GM19324 (cell line): Measurements from ENCODE around the gene EPG5.
A peak's percentile ranks its signal among the peaks of the same experiment; 100 is the strongest.

ENCODE experiments used
- ATAC-seq: cut with Tn5 transposase; IDR thresholded peaks from one replicate; pipeline ENCODE4 v1.9.1; 2021; ENCODE audit warnings: mild to moderate bottlenecking, moderate library complexity; ENCODE audit not compliant: unreplicated experiment, low FRiP score

EPG5 gene

DNA sequence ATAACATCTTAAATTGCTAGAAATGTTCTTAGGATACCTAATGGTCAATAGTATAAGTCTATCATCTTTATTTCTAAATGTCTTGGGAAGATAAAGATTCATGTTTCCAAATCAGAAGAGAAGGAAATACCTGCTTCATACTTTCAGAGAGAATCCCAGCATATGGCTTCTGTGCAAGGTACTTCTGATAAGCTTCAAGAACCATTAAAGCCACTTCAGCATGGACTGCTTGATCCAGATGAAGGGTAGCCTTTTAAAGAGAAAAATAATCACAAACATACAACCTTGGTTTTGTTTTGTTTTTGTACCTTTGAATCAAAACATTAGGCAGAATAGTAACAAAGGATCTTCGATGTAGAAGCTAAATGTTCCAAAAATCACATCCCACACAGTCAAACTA is 44.0 kb downstream of the EPG5 start:
- ATAC-seq: no peak

DNA sequence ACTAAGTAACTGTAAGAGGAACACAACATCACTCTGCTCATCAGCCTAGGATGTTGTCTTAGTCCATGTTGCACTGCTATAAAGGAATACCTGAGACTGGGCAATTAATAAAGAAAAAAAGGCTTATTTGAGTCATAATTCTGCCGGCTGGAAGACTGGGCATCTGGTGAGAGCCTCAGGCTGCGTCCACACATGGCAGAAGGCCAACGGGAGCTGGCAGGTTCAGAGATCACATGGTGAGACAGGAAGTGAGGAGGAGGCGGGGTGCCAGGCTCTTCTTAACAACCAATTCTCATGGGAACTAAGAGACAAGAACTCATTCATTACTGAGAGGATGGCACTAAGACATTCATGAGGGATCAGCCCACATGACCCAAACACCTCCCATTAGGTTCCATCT is 46.8 kb downstream of the EPG5 start:
- ATAC-seq: no peak

DNA sequence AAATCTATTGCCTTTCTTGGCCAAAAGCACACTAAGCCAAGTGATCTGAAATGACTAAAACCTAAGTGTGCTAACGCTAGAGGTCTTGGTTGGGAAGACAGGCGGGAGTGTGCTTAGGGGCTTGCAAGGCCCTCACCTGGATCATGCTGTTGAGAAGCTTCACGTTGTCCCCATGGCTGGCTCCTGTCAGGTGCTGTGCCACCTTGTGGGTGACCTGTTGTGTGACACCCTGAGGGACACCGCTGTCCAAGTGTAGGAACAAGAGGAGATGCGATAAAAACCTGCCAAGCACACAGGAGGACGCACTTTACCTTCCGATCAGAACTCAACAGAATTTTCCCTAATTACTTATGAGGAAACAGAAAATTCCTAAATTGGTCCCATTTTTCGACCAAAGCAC is 50.8 kb downstream of the EPG5 start:
- no peak for ATAC-seq

DNA sequence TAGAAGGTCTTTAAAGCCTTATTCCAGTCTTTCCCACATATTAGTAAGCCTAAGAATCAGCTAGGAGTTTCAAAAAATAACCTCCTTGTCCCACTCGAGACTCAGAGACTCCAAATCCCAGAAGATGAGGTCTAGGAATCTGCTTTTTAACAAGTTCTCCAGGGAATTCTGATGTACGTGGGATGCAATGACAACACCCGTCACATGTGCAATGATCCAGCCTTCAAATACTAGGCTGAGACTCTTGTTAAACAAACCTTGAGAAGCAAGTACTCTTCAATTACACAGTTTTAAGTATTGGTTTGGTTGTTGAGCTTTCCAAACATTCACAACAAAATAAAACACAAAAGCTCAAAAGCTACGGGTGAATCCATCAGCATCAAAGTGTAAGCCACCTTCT is 53.9 kb downstream of the EPG5 start:
- no peak for ATAC-seq

DNA sequence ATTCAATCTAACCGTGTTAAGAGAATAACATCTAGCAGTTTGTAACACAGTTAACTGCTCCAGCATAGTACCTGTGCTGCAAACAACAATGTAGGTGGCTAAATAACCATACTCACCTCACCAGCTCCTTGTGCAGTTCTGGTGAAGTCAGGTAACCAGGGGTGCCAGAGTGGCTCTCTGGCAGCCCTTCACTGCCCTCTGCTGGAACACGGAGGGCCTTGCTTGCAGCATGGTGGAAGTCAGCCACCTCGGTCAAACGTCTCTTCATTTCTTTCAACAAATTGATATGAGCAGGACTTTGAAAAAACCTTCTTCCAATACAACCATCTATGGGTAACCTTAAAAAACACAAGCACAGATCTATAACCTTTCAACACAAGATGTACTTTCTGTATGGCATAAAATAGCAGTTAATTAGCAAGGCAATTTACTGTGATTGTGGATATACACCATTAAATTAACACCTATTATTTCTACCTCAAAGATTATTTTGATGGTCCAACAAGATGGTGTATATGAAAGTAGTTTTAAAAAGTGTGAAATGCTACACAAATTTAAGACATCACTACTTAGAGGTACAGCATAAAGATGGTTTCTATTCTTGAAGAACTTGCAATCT is 56.6 kb downstream of the EPG5 start:
- no peak for ATAC-seq

DNA sequence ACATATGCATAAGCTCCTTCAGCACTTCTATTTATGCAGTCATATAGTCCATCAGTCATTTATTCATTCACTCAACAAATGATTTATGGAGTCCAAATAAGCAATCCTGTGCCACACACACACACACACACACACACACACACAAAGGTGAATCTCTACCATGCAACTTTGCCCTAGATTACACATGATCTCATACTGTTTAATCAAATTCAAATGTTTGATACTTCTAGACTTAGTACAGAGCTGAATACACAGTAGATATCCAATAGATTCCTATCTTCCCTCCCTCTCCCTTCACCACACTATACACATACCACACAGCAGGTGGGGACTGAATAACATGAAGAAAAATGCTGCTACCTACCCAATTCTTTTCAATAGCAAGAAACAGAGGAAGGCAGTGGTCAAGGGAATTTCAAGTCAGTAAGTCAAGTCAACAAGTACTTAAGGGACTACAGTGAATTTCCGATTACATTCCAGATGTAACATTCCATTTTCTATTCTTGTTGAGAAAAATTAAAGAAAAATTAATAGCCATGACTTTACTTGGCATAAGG is 65.4 kb downstream of the EPG5 start:
- ATAC-seq: no peak

DNA sequence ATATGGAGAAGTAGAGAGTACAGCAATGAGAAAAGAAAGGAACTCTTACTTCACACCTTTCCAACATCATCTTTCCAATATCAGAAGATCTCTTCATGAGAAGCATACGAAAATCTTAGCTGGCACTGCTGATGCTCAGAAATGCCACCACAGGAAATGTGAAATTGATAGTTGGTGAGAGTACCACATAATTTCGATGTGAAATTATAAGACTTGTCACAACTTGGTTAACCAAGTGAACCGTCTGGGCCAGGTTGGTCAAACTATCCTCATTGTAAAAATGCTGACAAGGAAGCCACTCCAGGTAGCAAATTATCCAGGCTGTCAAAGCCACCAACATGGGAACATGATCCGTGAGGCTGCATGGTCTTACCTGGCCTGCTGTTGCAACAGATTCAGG is 66.5 kb downstream of the EPG5 start:
- no peak for ATAC-seq

DNA sequence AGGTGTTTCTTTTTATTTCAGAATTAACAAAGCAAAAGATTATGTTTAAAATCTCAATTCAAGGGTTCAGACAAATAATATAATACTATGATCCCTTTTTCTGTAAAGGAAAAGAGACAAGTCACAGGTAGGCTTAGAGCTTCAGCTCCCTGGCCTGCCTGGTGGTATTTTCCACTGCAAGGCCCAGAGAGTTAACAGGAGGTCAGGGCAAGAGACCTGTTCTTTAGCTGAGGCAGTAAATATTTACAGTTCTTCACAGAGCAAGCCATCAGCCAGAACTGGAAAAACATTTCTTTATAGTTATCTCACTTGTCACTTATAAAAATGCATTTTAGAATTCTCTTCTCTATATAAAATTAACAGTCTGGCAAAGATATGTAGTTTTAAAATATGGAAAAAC is 70.1 kb downstream of the EPG5 start:
- ATAC-seq: no peak

DNA sequence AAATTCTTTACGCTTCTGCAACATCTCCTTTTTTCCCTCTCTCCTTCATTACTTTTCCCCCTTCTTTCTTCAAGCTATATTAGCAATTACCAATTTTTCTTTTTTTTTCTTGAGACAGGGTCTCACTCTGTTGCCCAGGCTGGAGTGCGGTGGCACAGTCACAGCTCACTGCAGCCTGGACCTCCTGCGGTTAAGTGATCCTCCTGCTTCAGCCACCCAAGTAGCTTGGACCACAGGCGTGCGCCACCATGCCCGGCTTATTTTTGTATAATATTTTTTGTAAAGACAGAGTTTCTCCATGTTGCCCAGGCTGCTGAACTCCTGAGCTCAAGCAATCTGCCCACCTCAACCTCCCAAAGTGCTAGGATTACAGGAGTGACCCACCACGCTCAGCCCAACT is 70.7 kb downstream of the EPG5 start:
- ATAC-seq: no peak

DNA sequence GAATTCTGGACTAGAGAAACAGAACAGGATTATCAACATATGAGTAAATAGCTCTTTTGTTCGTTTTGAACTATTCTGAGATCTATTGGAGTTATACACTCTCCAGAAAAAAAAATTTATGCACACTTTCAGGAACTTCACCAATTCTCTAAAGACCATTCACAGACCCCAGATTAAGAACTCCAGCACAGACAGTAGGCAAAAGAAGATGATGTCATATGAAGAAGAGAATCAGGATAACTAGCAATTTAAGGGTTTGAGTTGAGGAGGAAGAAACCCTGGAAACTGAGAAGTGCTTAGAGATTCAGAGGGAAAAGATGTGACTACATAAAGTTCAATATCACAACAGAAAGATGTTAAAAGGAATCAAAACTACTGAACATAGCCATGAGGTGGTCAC is 71.8 kb downstream of the EPG5 start:
- ATAC-seq: no peak

DNA sequence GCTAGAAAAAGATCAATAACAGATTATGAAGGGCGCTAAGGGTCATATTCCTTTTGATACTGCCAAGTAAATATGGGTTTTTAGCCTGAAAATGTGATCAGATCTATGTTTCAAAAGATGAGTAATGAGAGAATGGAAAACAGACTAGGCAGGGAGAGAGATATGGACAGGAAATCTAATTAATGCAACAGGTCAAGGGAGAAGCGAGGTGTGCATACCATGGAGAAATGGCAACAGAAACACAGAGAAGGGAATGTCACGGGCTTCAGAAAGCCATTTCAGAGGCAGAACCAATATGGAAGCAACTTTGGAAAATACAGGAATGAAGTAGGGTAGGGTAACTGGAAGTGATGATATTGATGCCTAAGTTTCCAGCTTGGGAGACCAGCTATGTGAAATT is 72.3 kb downstream of the EPG5 start:
- no peak for ATAC-seq

DNA sequence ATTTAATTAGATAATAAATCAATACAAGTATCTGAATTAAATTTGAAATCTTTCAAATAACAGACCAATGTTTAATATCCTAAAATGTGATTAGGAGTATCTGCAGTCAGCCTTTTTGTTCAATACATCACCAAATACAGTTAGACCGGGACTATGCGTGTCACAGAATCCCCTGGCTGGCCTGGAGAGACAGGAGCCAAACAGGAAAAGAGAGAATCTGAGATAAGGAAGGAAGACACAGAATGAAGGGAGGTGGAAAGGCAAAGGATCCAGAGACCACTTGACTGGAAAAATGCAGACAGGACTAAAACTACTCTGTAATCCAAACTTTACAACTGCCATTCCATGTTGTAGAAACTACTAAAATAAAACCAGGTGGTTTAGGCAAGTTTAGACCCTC is 75.3 kb downstream of the EPG5 start:
- ATAC-seq: no peak

DNA sequence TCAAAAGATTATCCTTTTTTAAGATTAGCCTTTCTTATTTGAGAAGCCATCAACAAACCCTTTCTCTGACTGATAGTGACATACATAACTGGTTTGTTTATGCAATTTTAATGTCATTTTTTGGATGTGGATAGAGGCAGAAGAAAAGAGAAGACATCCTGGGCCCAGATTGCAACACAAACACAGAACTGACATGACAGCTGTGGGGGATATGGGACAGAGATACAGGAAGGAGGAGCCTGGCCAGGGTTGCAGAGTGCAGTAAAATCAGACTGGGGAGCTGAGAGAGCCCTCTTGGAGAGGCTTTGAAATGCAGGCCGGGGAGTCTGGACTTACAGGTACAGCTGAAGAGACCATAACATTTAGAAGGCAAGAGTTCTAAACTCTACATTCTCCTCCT is 76.5 kb downstream of the EPG5 start:
- ATAC-seq: no peak

DNA sequence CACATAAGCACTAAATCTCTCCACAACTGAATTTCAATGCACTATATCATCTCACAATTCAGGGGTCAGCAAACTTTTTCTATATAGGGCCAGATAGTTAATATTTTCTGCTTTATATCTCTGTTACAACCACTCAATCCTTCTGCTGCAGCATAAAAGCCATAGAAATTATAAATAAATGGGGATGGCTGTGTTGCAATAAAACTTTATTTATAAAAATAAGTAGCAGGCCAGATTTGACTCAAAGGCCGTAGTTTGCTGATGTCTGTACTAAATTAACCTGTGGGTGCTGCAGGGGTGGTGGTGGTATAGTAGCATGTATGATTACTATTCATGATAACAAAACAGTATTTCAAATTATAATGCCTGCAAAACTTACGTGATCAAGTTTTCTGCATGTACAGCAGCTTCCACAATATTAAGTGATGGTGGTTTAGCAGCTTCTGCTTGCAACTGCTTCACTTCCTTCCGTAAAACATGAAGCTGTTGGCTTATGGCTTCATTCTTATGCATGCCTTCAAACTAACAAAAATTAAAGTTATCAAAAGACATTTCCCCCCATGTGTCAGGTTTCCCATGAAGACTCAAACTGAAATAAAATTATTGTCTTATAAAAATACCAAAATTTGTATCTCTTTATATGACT is 77.6 kb downstream of the EPG5 start:
- ATAC-seq: no peak

DNA sequence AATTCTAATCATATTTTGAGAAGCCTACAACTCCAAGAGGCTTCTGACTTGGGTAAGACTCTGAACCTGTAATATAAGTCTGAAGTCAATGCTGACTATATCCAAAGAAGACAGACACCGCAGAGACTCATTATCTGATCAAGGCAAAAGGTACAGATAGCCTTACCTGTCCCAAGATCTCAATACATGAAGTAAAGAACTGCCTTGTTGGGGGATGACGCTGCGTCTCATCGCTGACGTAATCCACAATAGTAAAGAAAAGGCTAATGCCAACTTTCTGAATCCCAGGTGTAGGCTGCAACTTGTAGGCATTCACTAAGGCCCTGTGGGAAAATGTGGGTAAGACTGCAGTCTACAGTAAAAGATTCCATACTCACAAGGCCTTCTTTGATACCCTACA is 79.5 kb downstream of the EPG5 start:
- ATAC-seq: no peak

DNA sequence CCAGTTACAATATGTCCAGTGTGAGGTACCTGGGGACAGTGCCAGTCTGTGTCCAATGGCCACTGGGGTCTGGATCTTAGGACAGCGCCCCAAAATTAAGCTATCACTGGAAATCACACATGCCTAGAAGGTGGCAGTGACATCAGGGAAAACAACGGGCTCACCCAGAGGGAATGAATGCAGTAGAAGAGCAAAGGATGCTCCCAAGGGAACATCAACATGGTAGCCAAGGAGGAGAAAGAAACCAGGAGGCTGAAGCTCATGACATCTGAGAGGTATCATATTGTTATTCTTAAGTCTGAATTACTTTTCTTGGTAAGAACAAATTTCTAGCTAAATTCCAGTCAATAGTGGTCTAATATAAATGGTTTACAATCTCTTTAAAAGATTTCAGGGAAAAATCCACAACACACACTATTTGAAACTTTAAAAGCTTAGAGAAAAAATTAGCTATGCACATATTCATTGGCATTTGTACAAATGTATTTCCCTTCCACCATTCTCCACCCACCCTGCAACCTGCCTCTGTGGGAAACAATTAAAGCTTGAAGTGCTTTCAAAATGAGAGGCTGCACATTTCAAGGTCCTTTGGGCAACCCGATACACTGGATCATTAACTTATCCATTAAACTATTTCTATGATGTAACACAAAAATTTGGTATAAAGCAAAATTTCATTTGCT is 86.1 kb downstream of the EPG5 start:
- no peak for ATAC-seq

DNA sequence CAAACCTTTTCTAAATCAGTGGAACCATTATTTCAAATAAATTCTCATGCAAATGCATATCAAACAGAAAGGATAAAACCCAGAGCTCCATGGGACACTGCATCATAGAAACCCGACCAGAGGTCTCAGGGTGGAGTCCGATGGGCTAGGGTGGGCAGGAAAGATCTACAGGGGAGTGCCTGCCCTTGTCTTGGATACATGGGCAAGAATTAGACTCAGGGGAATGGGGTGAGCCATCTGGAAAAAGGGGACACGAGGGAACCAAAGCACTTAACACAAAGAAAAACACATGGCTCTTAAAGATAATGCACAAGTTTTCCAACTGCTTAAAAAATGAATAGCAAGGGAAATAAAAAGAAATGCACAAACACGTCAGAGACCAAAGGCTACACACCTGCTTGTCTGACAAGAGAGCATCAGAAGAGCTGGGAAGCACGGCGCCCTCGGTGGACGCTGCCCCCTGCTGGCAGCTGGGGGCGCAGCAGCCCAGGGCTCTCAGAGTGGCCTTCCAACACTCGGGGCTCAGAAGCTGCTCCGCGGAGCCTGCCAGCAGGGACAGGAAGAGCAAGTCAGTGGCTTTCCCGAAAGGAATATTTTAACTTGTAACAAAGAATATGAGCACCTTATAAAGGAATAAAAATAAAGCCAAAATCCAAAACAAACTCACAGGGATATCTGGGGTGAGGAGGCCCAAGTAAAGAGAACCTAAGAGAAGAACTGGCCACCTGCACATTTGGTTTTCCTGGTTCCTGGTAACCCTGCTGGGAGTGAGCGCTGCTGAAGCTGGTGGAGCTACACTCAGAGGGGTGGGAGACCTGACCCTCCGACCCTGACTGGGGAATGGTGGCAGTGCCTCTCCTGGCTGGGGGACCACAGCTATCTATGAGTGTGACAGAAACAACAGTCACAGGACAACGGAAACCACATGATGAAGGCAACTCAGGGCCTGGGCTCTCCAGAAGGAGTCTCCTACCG is 87.2 kb downstream of the EPG5 start:
- peak; percentile 72 for ATAC-seq

DNA sequence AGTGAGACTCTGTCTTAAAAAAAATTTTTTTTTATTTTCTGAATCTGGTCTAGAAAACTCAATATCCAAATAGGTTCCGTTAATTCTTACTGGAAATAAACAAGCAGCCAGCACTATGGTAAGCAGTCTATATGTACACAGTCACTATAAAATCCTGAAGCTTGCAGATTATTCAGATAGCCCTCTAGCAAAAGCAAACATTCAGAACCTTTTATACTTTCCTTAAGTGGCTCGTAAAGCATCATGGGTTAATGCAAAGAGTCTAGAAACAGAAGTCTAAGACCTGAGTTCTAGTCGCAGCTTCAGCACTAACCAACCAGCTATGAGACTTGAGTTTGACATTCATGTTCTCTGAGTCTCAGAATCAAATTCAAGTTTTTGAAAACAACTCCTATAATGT is 89.7 kb downstream of the EPG5 start:
- no peak for ATAC-seq

DNA sequence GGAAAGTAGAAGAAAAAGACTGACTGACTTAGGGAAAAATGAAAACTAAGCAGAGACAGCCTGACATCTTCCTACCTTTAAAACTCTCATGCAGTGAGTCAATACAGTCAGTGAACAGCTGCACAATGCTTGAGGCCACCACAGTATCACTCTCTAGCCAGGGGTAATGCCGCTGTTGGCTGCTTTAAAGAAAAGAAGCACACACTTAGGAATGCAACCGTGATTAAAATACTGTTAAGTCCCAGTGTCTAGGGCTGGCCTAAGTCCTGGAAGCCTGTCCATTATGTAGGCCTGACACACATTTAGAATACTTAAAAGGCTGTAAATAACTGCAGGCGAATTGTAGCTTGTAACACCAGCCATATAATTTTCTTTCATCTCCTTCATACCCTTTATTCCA is 91.0 kb downstream of the EPG5 start:
- ATAC-seq: no peak

DNA sequence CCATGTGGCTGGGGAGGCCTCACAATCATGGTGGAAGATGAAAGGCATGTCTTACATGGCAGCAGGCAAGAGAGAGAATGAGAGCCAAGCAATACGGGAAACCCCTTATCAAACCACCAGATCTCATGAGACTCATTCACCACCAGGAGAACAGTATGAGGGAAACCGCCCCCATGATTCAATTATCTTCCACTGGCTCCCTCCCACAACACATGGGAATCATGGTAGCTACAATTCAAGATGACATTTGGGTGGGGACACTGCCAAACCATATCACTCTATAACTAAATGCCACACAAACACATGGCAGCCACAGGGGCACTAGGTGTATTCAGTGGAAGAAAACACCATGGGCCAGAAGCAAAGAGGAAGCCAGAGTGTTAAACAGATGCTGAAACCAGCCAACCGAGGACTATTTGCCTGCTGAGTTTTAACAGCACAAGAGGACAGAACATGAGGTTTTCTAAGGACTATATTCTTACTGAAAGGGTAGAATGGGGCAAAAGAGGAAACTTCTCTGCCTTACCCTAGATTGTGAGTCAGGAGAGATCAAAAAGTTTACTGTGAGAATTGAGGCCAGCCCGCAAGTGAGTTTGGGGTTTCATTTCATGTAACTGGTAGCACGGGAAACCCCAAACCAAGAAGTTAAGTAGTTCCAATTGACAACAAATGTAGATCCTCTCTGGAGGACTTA is 92.5 kb downstream of the EPG5 start:
- peak; percentile 81 for ATAC-seq
